Hematopoietic multipotent progenitor cell treated with erythropoietin and hydrocortisone succinate and interleukin-3 and kit ligand, for 6 days (in vitro differentiated cells): ENCODE data around the gene NABP2.
"Not testable (repeated sequence)": the region's sequence is repeated elsewhere in the genome, so short reads cannot be mapped to it uniquely, and the experiment has no call there.

ENCODE experiments used
- DNase-seq: peaks from one replicate; pipeline ENCODE4 v3.0.0-alpha.2; 2015

The NABP2 gene

DNA sequence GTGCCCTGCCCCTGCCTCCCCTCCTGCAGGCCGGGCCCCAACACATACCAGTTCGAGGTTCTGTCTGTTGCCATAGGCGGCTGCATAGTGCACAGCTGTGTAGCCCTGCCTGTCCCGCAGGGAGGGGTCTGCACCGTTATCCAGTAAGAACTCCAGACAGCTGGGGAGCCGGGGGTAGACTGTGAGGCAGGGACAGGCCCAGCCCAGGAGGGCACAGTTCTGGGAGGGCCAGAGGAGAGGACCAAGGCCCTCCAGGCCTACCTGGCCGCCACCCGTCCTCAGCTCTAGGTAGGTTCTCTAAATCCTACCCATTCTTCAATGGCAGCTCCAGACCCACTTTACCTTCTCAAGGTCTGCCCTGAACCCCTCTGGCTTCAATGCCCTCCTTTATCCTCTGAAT lies 24.6 kb downstream of the NABP2 start:
- no peak for DNase-seq

DNA sequence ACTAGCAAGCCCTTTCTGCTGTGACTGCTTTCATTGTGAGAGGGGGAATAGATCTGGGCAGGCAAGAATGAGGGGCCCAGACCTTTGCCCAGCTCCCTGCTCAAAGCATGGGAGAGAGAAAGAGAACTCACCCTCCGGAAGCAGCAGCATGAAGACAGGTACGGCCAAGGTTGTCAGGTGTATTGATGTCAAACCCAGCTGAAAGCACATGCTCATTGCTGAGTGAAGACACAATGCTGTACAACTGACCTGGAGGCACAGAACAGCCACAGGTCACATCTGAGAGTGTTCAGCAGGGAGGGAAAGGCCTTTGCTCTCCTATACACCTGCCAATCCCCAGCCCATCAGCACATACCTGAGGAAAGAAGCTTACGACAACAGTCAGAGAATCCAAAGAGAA lies 28.5 kb downstream of the NABP2 start:
- DNase-seq = no peak

GRCh38 chr12:56253091-56253490 lies 28.9 kb downstream of the NABP2 start:
- DNase-seq = peak; percentile 20

DNA sequence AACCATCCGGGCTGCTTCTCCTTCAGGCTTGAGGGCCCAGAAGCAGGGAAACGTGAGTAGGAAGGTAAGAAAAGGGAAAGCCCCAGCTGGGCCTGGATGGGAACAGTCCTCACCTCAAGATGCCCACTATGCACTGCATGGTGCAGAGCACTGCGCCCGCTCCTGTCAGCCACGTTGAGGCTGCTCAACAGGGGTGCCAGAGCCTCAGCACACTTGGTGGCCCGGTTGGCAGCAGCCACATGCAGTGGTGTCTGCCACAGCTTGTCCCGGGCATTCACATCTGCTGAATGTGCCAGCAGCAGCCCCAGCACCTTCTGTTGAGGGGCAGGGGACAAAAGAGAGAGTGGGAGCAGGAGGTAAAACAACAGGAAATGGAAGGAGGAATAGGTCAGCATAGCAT lies 31.5 kb downstream of the NABP2 start:
- no peak for DNase-seq

DNA sequence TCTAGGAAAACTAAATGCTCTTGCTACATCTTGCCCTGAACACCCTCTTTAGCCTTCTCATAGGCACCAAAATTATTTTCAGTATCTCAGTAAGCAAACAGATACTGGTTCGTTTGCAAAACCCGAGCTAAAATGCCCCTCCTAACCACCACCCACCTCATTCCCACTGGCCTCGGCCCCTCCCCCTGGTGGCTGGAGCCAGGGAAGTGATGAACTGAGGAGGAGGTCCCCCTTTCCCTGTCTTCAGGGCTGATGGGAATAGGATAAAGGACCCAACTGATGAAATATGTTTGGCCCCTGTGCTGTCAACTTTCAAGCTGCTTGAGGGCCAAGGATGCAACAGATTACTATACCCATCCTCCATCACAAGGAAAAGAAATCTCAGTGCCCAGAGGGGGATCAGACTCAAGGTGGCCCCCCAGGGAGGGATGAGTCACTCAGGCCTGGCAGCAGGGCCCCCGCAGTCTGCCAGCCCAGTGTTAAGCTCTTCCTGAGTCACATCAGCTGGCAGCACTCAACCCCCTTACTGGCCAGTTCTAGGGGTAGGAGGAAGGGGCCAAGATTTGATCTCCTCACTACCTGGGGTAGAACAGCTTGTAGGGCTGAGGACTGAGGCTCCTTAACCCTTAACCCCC lies 32.3 kb downstream of the NABP2 start:
- no peak for DNase-seq

DNA sequence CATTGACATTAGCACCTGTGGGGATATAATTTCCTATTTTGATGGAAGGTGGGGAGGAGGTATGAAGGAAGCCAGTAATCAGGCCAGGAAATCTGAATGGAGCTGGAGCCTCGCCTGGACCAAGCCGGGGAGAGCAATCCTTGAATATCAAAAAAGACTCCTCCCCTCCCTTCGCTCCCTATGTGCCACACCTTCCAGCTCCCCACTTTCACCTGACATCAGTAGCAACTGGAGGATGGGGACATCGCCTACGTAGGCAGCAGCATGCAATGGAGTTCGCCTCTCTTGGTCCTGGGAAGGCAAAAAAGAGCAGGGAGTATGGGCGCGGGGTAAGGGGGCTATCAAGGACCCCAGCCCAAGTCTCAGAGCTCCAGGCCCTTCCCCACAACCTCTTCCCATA lies 32.9 kb downstream of the NABP2 start:
- DNase-seq = no peak

GRCh38 chr12:56257491-56258067 lies 33.4 kb downstream of the NABP2 start:
- peak; percentile 37 for DNase-seq

- peak; percentile 91 for DNase-seq
Measured at GRCh38 chr12:56258068-56258819, 34.1 kb downstream of the NABP2 start, which contains the start of gene ANKRD52. TSS of gene ANKRD52 (minus strand) at chr12:56258384. CDS start at chr12:56258269, 115 bp downstream.

- DNase-seq = no peak
Measured at GRCh38 chr12:56258820-56259183, 34.7 kb downstream of the NABP2 start.

DNA sequence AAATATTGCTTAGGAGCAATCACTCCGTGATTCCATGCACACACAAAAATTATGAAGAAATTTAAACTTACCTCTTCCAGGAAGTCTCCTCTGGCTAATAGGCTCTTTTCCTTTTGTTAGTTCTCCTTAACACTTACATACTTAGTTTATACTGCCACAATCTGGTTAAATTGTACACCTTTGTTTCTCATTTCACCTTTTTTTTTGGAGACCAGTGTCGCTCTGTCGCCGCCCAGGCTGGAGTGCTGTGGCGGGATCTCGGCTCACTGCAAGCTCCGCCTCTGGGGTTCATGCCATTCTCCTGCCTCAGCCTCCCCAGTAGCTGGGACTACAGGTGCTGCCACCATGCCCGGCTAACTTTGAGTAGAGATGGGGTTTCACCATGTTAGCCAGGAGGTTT lies 36.2 kb downstream of the NABP2 start:
- DNase-seq = no peak

DNA sequence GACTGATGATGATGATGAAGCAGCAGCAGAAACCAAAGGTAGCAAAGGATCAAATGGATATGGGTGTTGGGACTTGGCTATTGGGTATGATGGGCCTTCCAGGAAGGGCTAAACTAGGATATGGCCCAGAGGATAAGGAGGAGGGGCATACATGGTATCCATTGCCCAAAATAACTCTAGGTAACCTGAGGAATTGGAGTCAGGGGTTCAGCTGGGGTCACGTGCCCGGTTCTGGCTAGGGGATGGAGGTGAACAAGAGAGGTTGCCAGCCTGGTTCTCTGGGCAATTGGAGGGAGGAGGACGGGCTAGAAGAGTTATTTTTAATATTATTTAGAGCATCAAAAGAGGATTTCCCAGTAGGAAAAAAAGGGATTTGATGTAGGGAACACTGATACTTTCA lies 36.8 kb downstream of the NABP2 start:
- no peak for DNase-seq

DNA sequence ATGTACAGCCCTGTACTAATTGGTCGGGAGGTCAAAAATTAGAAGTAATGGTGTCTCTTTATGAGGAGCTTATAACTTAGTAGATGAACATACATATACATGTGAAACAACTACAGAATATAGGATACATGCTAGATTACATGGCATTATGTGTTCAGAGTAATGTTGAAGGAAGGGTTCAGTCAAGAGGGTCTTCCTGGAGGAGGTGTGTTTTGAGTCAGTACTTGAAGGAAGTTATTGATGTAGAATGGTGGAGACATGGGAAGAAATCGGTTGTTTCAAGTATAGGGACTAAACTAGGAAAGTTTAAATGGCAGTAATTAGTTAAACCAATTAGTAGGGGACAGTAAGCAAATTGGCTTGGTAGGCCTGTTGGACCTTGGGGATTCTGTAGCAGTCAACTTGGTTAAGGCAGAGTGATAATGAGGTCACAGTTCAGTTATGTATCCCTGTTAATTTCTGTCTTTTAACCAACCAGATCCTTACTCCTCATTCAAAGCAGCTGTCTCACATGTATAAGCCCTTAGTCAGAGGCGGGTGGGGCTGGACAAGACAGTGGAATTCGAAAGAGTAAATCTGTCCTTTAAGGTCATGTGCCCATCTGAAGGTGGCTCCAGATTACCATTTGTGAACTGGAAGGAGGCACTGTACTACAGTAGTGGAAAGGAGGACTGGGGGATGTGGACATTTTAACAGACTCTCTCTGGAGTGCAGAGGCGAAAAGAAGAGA lies 37.5 kb downstream of the NABP2 start:
- DNase-seq = peak; percentile 42

DNA sequence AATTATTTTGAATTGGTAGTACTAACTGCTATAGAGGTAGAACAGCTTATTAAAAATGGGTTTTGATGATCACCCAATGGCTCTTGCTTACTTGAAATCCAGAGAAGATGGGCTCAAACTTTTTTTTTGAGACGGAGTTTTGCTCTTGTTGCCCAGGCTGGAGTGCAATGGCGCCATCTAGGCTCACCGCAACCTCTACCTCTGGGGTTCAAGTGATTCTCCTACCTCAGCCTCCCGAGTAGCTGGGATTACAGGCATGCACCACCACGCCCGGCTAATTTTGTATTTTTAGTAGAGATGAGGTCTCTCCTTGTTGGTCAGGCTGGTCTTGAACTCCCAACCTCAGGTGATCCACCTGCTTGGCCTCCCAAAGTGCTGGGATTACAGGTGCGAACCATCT lies 38.8 kb downstream of the NABP2 start:
- DNase-seq = peak; percentile 32

GRCh38 chr12:56266068-56266692 lies 42.0 kb downstream of the NABP2 start:
- not testable (repeated sequence) for DNase-seq

DNA sequence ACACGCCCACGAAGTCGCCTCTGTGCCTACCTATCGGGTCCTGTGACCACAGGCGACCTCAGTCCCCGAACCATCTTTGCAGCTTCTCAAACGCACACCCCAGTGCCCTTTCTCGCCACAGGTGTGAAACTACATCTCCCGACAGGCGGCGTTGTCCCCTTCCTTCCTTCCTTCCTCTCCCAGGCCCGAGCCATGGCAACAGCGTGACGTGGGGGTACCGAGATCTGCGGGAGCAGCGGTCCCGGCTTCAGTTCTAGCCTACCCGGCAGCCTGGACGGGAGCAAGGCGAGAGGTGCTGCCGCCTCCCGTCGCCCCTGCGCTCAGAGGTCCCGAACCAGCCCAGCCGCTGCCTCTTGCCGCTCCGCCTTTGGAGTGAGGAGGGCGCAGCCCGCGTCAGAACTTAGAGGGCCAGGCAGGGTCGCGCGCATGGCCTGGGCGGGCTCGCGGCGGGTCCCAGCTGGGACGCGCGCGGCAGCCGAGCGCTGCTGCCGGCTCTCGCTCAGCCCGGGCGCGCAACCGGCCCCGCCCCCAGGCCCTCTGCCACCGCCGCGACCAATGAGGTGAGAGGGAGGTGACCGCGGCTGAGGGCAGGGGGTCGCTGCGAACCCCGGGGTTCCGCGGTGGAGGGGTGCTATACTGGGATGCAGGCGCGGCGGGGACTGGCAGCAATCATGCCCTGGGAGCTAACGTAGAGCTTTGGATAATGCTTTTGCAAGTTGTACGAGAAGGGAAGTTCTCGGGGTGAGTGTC lies 42.7 kb downstream of the NABP2 start, which contains the start of gene COQ10A:
TSS of gene COQ10A (plus strand) at position 250 of the 750 bp plus-strand sequence. CDS start at position 427, 177 bp downstream.
- peak; percentile 95 for DNase-seq

GRCh38 chr12:56267443-56268071 lies 43.4 kb downstream of the NABP2 start:
- peak; percentile 47 for DNase-seq

DNA sequence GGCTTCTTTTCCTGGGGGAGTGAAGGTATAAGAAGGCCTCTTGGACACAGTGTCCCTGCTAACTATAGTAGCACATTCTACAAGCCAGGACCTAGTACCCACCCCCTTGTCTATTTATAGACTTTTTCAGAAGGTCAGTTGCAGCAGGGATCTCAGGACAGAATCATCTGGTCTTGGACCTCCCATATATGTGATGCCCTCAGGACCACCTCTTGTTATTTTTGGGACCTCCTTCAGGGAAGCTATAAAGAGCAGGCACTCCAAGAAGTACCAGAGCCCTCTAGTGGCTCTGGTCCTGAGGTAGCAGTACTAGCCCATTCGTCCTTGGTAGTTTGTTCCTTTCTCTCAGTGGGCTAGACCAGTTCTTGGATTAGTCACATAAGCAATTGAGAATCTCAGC lies 46.9 kb downstream of the NABP2 start:
- DNase-seq = peak; percentile 65

DNA sequence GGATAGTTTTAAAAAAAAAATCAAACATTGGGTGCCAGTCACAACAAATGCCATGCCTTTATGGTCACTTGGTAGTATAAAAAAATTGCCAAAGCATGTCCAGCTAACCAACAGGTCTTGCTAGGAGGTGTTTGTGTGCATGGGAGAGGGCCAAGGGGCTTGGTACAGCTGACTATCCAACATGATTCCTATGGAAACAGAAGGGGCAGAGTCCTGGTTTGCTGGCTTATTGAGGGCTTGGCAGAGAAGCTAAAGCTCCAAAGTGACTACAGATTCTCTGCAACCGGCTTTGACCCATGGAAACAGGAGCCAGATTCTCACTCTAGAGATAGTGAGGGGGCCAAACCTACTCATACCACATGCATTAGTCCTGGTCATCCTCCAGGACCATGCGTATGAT lies 48.3 kb downstream of the NABP2 start:
- not testable (repeated sequence) for DNase-seq

- DNase-seq = no peak
Measured at GRCh38 chr12:56274299-56274698, 50.2 kb downstream of the NABP2 start.

GRCh38 chr12:56278905-56279304 lies 54.8 kb downstream of the NABP2 start:
- no peak for DNase-seq
